Fibroblast of upper back skin (primary cell): ENCODE measurements around the gene TRIM47.

Source experiments
- DNase-seq: peaks from one replicate; pipeline ENCODE4 v3.0.0-alpha.2; 2013

Gene TRIM47

DNA sequence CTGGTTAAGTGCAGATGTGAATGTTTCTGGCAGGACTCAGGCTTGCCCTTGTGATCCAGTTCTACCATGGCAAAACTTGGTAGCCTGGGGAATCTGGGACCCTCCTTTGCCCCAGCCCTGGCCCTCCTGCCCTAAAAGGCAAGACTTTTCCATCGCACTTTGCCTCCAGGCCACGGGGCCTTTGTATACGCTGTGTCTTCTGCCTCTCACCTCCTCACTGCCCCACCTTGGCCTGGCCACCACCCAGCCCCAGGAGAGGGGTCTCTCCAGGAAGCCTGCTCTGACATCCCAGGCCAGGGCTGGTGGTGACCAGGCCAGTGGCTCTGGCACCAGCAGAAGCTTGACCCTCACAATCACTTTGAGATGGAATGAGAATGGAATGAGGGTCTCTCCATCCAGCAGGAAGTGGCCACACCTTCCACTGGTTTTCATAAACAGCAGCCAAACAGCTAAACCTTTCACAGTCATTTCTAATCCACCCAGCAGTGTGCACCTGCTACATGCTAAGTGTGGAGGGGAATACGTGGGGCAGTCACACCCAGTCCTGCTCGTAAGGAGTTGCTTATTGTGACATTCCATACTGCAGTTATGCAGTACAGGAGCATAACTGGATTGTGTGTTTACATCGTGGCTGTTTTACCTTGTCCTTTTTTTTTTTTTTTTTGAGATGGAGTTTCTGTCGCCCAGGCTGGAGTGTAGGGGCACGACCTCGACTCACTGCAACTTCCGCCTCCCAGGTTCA is 27.9 kb upstream of the TRIM47 start:
- no peak for DNase-seq

GRCh38 chr17:75904749-75905521 is 26.6 kb upstream of the TRIM47 start, which contains the start of gene MRPL38:
TSS of gene MRPL38 (minus strand) at chr17:75904884. CDS start at chr17:75904875, 9 bp downstream.
- peak; percentile 91 for DNase-seq

- DNase-seq: no peak
Observed at GRCh38 chr17:75902406-75902805, 24.0 kb upstream of the TRIM47 start.

DNA sequence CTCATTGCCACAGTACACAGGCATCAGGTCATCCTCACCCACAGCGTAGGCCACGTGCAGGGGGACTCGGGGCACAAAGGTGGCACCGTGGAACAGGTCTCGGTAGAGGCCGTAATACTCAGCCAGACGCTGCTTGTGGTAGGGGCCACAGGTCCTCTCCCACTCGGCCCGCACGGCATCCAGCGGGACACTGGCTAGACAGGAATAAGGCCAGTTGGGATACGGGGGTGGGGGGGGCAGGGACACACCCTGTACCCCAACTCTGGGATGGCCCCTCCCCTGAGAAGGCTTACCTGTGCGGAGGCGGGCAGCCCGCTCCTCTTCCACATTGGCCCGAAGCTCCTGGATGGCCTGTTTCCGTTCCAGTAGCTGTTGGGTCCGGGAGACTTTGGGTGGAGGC is 23.3 kb upstream of the TRIM47 start:
- no peak for DNase-seq

GRCh38 chr17:75900691-75901533 is 22.5 kb upstream of the TRIM47 start:
- DNase-seq: no peak

DNA sequence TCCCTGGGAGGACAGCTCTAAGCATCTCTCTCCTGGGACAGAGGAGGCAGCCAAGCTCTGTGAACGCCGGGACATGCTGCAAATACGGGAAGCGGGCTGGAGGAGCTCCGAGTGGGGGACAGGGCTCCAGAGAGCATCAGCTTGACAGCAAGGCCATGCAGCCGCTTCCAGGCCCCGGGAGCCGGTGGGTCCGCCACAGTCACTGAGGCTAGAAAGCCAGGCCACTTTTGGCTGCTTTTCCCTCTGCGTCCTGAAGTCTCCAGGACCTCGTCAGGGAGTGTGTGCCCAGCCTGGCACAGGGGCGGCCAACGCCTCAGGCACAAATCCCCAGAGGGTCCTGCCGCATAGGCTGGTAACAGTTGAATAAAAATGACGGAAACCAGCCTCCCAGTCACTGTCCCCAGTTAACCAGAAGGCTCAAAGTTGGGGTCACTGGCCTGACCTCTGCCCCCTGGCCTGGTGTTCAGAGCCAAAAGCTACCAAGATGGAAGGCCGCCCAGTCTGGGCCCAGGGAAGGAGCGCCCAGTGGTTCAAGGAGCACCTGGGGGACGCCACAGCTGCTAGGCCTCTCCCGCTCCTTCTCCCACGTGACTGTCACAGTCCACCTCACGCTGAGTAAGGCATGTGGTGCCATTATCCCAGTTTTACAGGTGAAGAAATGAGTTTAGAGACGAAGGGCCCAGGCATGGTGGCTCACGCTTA is 21.5 kb upstream of the TRIM47 start:
- DNase-seq: no peak

- no peak for DNase-seq
Observed at GRCh38 chr17:75899353-75899752, 21.0 kb upstream of the TRIM47 start.

DNA sequence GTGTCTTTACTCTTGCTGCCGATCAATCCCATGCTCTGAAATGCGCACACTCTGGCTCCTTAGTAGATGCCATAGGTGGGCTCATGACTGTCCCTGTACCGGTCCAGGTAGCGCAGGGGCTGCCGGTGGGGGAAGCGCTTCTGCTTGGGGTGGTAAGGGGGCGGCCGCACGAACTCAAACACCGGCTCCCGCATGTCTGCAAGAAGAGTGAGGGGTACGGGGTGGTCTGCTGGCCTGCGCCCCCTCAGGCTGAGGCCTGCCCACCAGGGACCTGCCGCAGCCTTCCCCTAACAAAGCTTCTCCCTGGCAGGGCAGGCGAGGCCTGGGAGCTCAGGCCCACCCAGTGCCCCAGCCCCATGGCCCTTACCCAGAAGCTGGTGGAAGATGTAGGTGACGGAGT is 20.4 kb upstream of the TRIM47 start:
- no peak for DNase-seq

DNA sequence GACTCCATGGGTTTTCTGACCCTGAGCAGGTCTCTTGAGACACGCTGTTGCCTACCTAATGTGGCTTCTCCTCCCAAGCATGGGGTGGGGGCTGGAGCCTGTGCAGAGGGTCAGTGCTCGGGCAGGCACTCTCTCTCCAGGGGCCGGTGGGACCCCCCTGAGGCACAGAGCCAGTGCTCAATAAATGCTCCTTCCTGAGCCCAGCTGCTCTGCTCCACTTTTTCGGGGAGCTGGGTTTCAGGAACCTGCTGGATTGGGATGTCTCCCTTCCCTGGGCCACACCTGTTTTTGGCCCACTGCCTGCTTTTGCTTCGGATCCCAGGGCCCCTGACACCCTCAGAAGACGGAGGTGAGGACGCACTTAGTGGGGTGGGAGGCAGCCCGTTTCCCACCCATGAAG is 19.7 kb upstream of the TRIM47 start:
- DNase-seq: no peak

- DNase-seq: no peak
Observed at GRCh38 chr17:75897160-75898019, 19.0 kb upstream of the TRIM47 start.

GRCh38 chr17:75896415-75897159 is 18.2 kb upstream of the TRIM47 start, which contains the start of gene TRIM65:
TSS of gene TRIM65 (minus strand) at chr17:75896951. CDS start at chr17:75896937, 14 bp downstream.
- peak; percentile 72 for DNase-seq

DNA sequence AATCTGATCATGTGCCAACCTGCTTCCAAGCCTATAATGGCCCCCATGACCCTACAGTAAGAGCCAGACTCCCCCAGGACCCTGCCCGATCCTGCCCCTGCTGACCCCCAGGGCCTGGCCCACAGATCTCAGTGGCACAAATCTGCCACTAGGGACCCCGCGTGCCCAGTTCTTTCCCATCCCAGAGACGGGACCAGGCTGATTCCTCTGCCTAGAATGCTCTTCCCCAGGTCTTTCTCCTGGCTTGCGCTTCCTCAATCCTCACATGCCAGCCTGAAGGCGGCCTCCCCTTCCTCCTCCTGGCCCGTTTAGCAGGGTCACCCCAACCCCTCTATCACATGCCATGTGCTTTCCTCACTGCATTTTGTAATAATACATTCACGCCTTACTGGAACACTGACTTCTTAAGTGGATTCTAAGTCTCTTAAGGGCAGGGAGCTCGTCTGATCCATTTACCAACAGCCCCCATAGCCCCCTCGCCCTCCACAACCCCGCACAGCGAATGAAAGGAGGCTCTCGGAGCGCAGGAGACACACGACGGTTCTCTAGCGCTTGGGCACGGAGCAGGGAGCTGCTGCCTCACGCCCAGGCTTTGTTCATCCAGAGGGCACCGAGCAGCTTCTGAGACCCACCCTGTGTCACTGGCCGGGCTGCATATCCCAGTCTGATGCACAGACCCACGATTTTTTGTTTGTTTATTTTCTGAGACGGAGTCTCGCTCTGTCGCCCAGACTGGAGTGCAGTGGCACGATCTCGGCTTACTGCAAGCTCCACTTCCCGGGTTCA is 17.2 kb upstream of the TRIM47 start:
- DNase-seq: no peak

DNA sequence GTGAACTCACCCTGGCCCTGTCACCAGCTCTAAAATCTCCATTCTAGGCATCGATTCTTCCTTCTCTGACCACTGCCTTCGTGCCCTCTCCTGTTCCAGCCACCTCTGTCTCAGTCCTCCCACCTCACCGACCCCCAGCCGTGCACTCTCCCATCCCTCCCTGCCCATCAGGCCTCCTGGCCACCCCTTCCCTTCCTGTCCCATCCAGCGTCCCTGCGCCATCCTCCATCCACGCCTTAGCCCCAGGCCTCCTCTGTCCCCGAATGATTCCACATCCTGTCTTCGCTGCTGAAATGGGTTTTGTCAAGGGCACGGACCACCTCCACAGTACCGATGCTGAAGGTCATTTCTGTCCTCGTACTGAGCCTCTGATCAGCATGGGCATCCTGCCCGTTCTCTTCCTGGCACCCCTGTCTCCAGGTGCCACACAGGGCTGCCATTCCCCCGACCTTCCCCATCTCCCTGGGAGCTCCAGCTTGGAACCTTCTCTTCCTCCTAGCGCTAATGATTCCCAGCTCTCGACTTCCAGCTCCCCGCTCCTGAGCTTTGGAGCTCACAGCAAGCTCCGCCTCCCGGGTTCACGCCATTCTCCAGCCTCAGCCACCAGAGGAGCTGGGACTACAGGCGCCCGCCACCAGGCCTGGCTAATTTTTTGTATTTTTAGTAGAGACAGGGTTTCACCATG is 15.8 kb upstream of the TRIM47 start:
- DNase-seq: no peak

- DNase-seq: no peak
Observed at GRCh38 chr17:75893305-75894048, 15.1 kb upstream of the TRIM47 start.

DNA sequence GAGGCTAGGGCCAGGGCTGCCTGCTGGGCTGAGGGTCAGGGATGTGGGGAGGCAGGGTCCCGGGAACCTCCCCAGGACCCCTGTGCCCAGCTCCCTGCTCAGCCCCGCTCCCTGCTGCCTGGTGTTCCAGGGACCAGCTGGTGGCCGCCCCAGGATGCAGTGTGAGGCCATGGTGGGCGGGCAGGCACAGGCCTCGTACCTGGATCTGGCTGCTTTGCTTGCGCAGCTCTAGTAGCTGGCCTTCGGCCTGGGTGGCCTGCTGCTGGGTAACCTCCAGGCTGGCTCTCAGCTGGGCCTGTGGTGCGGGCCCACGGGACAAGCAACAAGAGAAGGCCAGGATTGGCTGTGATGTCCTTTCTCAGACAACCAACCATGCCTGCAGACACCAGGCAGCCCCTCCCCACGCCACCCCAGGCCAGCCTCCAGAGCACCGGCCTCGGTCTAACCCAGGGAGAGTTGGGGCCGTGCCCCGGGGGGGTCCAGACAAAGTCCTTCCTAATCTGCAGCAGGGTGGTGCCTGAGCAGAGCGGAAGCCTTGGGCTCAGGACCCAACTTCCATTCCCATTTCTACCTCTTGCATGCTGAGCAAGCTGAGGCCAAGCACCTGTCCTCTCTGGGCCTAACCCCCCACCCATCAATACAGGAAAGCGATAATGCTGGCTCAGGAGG is 14.3 kb upstream of the TRIM47 start:
- DNase-seq: no peak

- DNase-seq: no peak
Observed at GRCh38 chr17:75891605-75892555, 13.5 kb upstream of the TRIM47 start.
